K562 (cell line): ENCODE results near the gene CYTH1. TPM values are rescaled to one million over a fixed set of nuclear protein-coding genes. Genes with fewer than 3 reads are reported as not detected.

ENCODE experiments used
- ATAC-seq: fragments of 200-7000 bp; cut with Tn5 transposase; 3 replicates; pipeline ENCODE4 v1.9.1; 2020; ENCODE audit warnings: moderate library complexity
- BruUV-seq: library from RNA; stranded (reverse); fragments of 400-500 nt; replicated peaks from 2 replicates; lab custom pipeline; 2021; lab: Mats Ljungman, UMichigan
- CTCF ChIA-PET: fragments of 300-600 bp; formaldehyde crosslinking; extraction: SDS; loops from one replicate; lab custom pipeline; 2021; ENCODE audit warnings: low intra/inter-chr PET ratio; lab: Yijun Ruan, JAX
- POLR2A ChIA-PET: fragments of 300-600, 350-650 bp; sonication (Branson Sonifier 250); formaldehyde crosslinking; extraction: SDS; loops from one replicate; lab custom pipeline; 2021; ENCODE audit warnings: antibody characterized with exemption, inconsistent platforms; lab: Yijun Ruan, JAX
- DNase-seq, 4 experiments: peaks; one replicate each; pipeline versions ENCODE4 v3.0.0 to v3.0.0-alpha.2; 2011 to 2018; ENCODE audit warnings: low spot score in 3 of 4, mixed read lengths in 3 of 4; ENCODE audit errors: extremely low read depth in 1 of 4
- FAIRE-seq: peaks from 2 replicates; lab custom pipeline; 2011; peaks lifted over from hg19 to GRCh38; lab: Jason Lieb, UNC
- H2AFZ ChIP-seq: 2 replicates; pipeline ENCODE4 v1.6.0; 2011; ENCODE audit warnings: low read depth, low read length, control low read depth, inconsistent platforms
- H3K27ac ChIP-seq: fragments of 200-600 bp; 3 replicates; pipeline ENCODE4 v1.8.0; 2011; ENCODE audit warnings: low read depth, mild to moderate bottlenecking, control low read depth, inconsistent platforms, low read length, moderate library complexity, mixed read lengths; ENCODE audit errors: extremely low read depth
- H3K27me3 ChIP-seq, 2 experiments: fragments of 300-600 bp in 1 of 2; 2 replicates in 1 of 2; 3 replicates in 1 of 2; pipeline versions ENCODE4 v1.6.0 to v1.8.0; 2011; ENCODE audit warnings: inconsistent platforms in 2 of 2, low read length in 2 of 2, mild to moderate bottlenecking in 1 of 2, mixed read lengths in 1 of 2, moderate library complexity in 1 of 2; ENCODE audit not compliant: control insufficient read depth in 2 of 2, insufficient read depth in 2 of 2
- H3K36me3 ChIP-seq: fragments of 300-600 bp; 3 replicates; pipeline ENCODE4 v1.8.0; 2011; ENCODE audit warnings: mild to moderate bottlenecking, low read length, inconsistent platforms; ENCODE audit not compliant: control insufficient read depth, insufficient read depth
- H3K4me1 ChIP-seq, 2 experiments: fragments of 200-600 bp in 1 of 2; replicated peaks in 1 of 2; 2 replicates in 1 of 2; 3 replicates in 1 of 2; pipeline versions ENCODE4 v1.5.1 to v1.8.0; 2011; ENCODE audit warnings: inconsistent platforms in 2 of 2, low read length in 2 of 2, mild to moderate bottlenecking in 1 of 2, mixed read lengths in 1 of 2, moderate library complexity in 1 of 2; ENCODE audit not compliant: control insufficient read depth in 2 of 2, insufficient read depth in 2 of 2
- H3K4me2 ChIP-seq: 2 replicates; pipeline ENCODE4 v1.6.1; 2011; ENCODE audit warnings: low read length, control low read depth, inconsistent platforms, mixed read lengths; ENCODE audit not compliant: insufficient read depth
- H3K4me3 ChIP-seq: fragments of 200-600 bp; sonication (generic), shearing (Covaris generic); 2 replicates; pipeline ENCODE4 v1.5.1; 2016; ENCODE audit warnings: control low read depth, inconsistent platforms
- H3K79me2 ChIP-seq: fragments of 200-600 bp; 3 replicates; pipeline ENCODE4 v1.8.0; 2011; ENCODE audit warnings: low read length, inconsistent platforms; ENCODE audit not compliant: control insufficient read depth, insufficient read depth
- H3K9ac ChIP-seq, 2 experiments: 2 replicates each; pipeline versions ENCODE4 v1.6.0 to v1.6.1; 2011; ENCODE audit warnings: low read depth in 2 of 2, low read length in 2 of 2, control low read depth in 1 of 2, inconsistent platforms in 1 of 2, mild to moderate bottlenecking in 1 of 2, mixed read lengths in 1 of 2; ENCODE audit not compliant: insufficient read depth in 1 of 2
- H3K9me1 ChIP-seq: one replicate; pipeline ENCODE4 v1.6.0; 2011; ENCODE audit warnings: inconsistent platforms, mild to moderate bottlenecking, low read length, moderate library complexity; ENCODE audit not compliant: control insufficient read depth, insufficient read depth
- H3K9me3 ChIP-seq: replicated peaks from 2 replicates; pipeline ENCODE4 v1.5.1; 2011; ENCODE audit warnings: low read depth, low read length, inconsistent platforms; ENCODE audit not compliant: control insufficient read depth, insufficient read depth
- H4K20me1 ChIP-seq: replicated peaks from 2 replicates; pipeline ENCODE4 v1.6.1; 2011; ENCODE audit warnings: low read length, inconsistent platforms, mixed read lengths; ENCODE audit not compliant: control insufficient read depth, insufficient read depth
- C11orf30 ChIP-seq: fragments of 450-650 bp; IDR thresholded peaks from 2 replicates; pipeline ENCODE4 v1.6.1; 2016; ENCODE audit warnings: low read depth, mild to moderate bottlenecking
- ZNF740 ChIP-seq, 3 experiments: fragments of 200-800 bp in 1 of 3; sonication (Bioruptor generic) in 1 of 3; sonication (generic) in 1 of 3; formaldehyde crosslinking in 1 of 3; IDR thresholded peaks; 2 replicates each; pipeline versions ENCODE4 v1.6.1 to v1.8.0; 2016 to 2022; ENCODE audit warnings: mild to moderate bottlenecking in 2 of 3, missing compliant biosample characterization in 2 of 3, missing genetic modification characterization in 2 of 3, missing genetic modification reagents in 1 of 3
- WGBS: fragments of 100-300 bp; shearing (Covaris generic); methylation state at CpG from one replicate; pipeline ENCODE4 v1.1.6; 2016; ENCODE audit warnings: low coverage, mixed read lengths; ENCODE audit not compliant: insufficient coverage; ENCODE audit errors: missing lambda C conversion rate; 5-methylcytosine and 5-hydroxymethylcytosine counted together
- in situ Hi-C: fragments of 300-500 bp; cut with MboI; formaldehyde crosslinking; loops from 4 replicates; pipeline ENCODE4 v1.15.0; 2018; ENCODE audit warnings: inconsistent platforms, mixed read lengths
- intact Hi-C: fragments of 100-400 bp; cut with micrococcal nuclease; formaldehyde crosslinking; loops from 2 replicates; pipeline ENCODE4 v1.14.2; 2022
- polyA plus RNA-seq, 8 experiments: library from polyadenylated mRNA; depleted of rRNA in 4 of 8; stranded (reverse) in 5 of 8; unstranded in 3 of 8; fragments of >200 nt; fragmentation: Nextera tagmentation in 2 of 8; fragmentation: Illumina TruSeq in 1 of 8; extraction: Ambion mirVana in 2 of 8; extraction: Trizol in 1 of 8; gene quantifications; 2 replicates each; pipeline versions ENCODE4 v1.2.1 to v1.2.3, GENCODE V29; 2011 to 2014; ENCODE audit warnings: inconsistent platforms in 1 of 8, missing spikeins in 1 of 8
- total RNA-seq, 7 experiments: library from RNA; depleted of rRNA in 6 of 7; stranded (reverse); fragments of >200 nt in 6 of 7; fragmentation: Illumina TruSeq in 2 of 7; extraction: Trizol in 2 of 7; gene quantifications; 2 replicates each; pipeline versions ENCODE4 v1.2.1 to v1.2.3, GENCODE V29; 2011 to 2021; ENCODE audit warnings: low replicate concordance in 1 of 7

The CYTH1 gene
- total and polyA plus RNA-seq, 9 of the 15 experiments (the other 6 are each of a cell fraction or from before 2014, with no cell fraction given) = 0.52 to 27.7 (median 16.8) TPM

DNA sequence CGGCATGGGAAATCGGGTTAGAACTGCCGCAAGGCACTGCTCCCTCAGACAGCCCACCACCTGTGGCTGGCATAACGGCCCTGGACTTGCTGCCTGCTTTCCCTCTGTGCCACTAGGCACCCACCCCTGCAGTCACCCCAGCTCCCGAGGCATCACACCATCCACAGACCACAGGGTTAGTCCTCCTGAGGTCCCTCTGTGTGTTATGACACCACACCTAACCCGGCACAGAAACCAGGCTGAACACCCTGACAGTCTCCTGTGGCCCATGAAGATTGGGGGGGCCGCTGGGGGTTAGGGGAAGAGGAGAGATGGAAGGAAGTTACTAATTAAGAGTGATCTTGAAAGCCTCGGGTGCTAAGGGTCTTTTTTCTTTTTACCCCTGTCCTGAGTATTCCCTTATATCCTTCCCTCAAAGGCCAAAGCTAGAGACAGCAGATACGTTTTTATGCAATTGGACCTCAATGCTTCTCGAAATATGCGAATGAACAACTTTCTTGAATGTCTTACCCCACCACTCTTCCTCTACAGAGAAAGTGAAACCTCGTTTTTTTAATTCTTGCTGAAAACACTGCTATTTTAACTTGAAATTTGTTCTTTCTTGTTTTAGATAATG is 7.0 kb downstream of the CYTH1 start:
- H3K79me2 ChIP-seq = peaks cover 53% of the 10 kb centered on the region
- ChIA-PET CTCF (no interaction called here), POLR2A (interaction anchor here (1.1 kb wide), 1 partner anchor 108 kb away, joined by 3 read pairs; no protein-coding TSS in a partner anchor)
- in situ Hi-C loops (no loop called here), intact Hi-C loops (no loop called here)
- no TSS peak for BruUV-seq
- no peaks in the 10 kb centered on the region for H3K27me3 ChIP-seq
- ATAC-seq (peak; percentile 65), FAIRE-seq (no peak), DNase-seq (no peak)
- H3K4me1 ChIP-seq = peaks cover 6 to 7% of the 10 kb centered on the region in 2 experiments
- H3K9me1 ChIP-seq = no peaks in the 10 kb centered on the region
- no peaks in the 10 kb centered on the region for H4K20me1 ChIP-seq
- H3K4me2 ChIP-seq = no peak overlapping the region
- no peak overlapping the region for H3K4me3 ChIP-seq
- WGBS = 62% methylated on average over 12 of the region's 12 CpGs
- H3K27ac ChIP-seq = no peak overlapping the region
- peaks cover 3% of the 10 kb centered on the region; the same call in 2 of the 3 replicates for H3K36me3 ChIP-seq
- TF ChIP-seq ZNF740 (CRISPR knock-in tag; IDR thresholded peaks at IDR 0.05) = peak; percentile 19; the same call in 1 of the 2 replicates
- TF ChIP-seq ZNF740 (tag; IDR thresholded peaks at IDR 0.05) = no peak
- TF ChIP-seq C11orf30 = no peak
- no peak overlapping the region for H2AFZ ChIP-seq
- H3K9ac ChIP-seq = peak overlapping the region in 1 of 2 experiments; percentile 74; a peak in 1 of 4 replicates
- H3K9me3 ChIP-seq = no peaks in the 10 kb centered on the region
